ENCODE data around the gene C1QL2.

The C1QL2 gene

GRCh38 chr2:119144806-119145205 is 13.7 kb downstream of the C1QL2 start:
- no peak overlapping the region for H3K4me3 ChIP-seq (ENCODE audit: low read depth, low read length)

GRCh38 chr2:119142824-119143223 is 15.7 kb downstream of the C1QL2 start:
- no peak overlapping the region for H3K4me3 ChIP-seq (ENCODE audit: low read depth, low read length)

GRCh38 chr2:119137502-119137901 is 21.0 kb downstream of the C1QL2 start:
- no peak overlapping the region for H3K4me3 ChIP-seq (ENCODE audit: low read depth, low read length)

DNA sequence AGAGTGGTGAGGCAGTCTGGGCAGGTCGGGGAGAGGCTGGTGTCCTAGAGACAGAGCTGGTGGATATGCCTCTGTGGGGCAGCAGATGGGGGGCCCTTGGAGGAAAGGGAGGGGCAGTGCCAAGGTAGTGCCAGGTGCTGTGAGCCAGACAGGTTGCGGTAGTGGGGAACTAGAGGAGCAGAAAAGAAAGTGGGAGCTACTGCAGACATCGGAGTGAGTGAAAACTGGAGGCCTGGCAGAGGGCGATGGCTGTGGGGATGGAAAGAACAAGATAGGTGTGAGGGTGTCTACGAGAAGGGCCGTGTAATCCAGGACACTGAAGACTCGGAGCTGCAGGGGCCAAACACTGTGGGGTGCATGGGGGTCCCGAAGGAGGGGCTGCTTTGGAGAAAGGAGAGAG is 21.7 kb downstream of the C1QL2 start:
- no peak overlapping the region for H3K4me3 ChIP-seq (ENCODE audit: low read depth, low read length)

DNA sequence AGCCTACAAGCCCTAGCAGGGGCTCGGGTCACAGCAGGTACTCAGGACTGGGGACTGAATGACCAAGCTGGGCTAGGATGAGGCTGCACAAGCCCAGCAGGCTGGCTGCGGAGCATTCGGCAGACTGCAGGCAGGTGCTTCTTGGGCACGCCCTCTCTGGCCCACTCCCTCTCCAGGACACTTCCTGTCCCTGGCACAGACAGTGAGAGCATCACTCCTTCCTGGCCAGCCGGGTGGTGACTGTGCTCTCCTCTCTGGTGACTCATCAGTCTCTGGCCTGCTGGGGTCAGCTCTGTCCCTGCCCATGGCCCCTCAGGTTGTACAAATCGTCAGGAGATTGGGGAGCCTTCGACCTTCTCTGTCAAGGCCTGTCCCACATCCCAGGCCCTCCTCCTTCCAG is 22.5 kb downstream of the C1QL2 start:
- no peak overlapping the region for H3K4me3 ChIP-seq (ENCODE audit: low read depth, low read length)

DNA sequence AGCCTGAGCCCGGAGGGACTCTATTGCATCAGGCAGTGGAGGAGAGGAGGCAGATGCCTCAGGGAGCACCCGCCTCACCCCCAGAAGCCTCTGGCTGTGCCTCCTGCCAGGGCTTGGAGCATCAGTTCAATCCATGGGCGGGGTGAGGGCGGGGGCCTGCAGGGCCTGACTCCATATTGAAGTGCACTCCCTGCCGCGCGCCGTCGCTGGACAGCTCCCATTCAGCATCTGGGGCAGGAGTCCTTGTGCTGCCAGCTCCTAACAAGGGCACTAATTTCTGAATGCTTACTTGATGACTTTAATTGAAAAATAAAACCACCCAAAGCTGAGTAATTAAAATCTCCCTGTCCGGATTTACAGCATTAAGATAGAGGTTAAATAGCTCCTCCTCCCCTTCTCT is 23.8 kb downstream of the C1QL2 start:
- no peak overlapping the region for H3K4me3 ChIP-seq (ENCODE audit: low read depth, low read length)

GRCh38 chr2:119126650-119127049 is 31.9 kb downstream of the C1QL2 start:
- H3K4me3 ChIP-seq (ENCODE audit: low read depth, low read length), result no peak overlapping the region

DNA sequence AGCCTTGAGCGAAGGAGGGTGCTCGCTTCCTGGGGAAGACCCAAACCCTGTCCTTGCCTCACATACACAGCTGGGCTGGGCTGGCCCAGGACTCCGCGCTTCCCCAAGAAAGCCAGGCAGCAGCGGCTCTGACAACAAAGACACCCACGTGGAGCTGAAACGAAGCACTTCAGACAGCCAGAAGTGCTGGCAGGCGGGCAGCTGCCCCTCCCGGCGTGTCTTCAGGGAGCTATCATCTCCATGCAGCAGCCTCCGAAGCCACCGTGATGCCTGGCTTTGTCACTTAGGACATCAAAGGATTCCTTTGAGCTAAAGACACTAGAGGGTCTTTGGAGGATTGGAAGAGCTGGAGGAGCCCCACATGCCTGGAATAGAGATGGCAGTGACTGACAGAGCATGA is 35.2 kb downstream of the C1QL2 start:
- H3K4me3 ChIP-seq (ENCODE audit: low read depth, low read length), result no peak overlapping the region

GRCh38 chr2:119122663-119123062 is 35.9 kb downstream of the C1QL2 start:
- H3K4me3 ChIP-seq (ENCODE audit: low read depth, low read length), result no peak overlapping the region

GRCh38 chr2:119119999-119120756 is 38.4 kb downstream of the C1QL2 start:
- no peak overlapping the region for H3K4me3 ChIP-seq (ENCODE audit: low read depth, low read length)

- H3K4me3 ChIP-seq (ENCODE audit: low read depth, low read length), result no peak overlapping the region
Measured at GRCh38 chr2:119119076-119119785, 39.3 kb downstream of the C1QL2 start.

GRCh38 chr2:119117891-119118882 is 40.4 kb downstream of the C1QL2 start:
- no peak overlapping the region for H3K4me3 ChIP-seq (ENCODE audit: low read depth, low read length)

- H3K4me3 ChIP-seq (ENCODE audit: low read depth, low read length), result no peak overlapping the region
Measured at GRCh38 chr2:119117408-119117807, 41.1 kb downstream of the C1QL2 start.

GRCh38 chr2:119116411-119117295 is 41.9 kb downstream of the C1QL2 start:
- H3K4me3 ChIP-seq (ENCODE audit: low read depth, low read length), result no peak overlapping the region

- no peak overlapping the region for H3K4me3 ChIP-seq (ENCODE audit: low read depth, low read length)
Measured at GRCh38 chr2:119114266-119114665, 44.3 kb downstream of the C1QL2 start.

DNA sequence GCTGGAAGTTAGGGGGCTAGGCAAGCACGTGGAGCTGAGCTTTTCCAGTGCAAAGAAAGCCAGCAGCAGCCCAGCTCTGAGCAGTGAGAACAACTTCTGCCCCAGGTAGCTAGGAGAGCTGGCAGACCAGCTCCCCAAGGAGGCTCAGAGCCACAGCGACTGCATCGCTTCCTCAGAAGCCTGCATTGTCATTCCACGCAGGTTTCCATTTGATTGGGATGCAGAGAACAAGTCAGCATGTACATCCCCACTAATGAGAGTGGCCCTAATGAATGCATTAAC is 45.1 kb downstream of the C1QL2 start:
- H3K4me3 ChIP-seq (ENCODE audit: low read depth, low read length), result no peak overlapping the region

GRCh38 chr2:119112770-119113488 is 45.6 kb downstream of the C1QL2 start:
- H3K4me3 ChIP-seq (ENCODE audit: low read depth, low read length), result no peak overlapping the region

DNA sequence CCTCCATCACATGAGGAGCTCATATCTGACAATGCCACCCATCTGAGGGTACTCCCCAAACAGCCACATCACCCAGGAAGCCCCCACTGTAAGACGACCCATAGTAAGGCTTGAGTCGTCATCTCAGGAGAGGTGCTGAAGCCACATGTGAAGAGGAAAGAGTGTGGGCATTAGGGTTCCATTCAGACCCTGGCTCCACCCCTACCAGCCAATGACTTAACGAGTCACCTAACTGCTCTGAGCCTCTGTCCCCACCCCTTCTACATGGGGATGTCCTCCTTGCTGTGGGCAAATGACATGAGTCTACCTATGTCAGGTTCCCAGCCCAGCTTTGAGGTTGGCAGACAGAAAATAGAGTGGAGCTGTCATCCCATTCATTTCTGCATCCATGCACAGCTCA is 46.3 kb downstream of the C1QL2 start:
- H3K4me3 ChIP-seq (ENCODE audit: low read depth, low read length), result no peak overlapping the region

DNA sequence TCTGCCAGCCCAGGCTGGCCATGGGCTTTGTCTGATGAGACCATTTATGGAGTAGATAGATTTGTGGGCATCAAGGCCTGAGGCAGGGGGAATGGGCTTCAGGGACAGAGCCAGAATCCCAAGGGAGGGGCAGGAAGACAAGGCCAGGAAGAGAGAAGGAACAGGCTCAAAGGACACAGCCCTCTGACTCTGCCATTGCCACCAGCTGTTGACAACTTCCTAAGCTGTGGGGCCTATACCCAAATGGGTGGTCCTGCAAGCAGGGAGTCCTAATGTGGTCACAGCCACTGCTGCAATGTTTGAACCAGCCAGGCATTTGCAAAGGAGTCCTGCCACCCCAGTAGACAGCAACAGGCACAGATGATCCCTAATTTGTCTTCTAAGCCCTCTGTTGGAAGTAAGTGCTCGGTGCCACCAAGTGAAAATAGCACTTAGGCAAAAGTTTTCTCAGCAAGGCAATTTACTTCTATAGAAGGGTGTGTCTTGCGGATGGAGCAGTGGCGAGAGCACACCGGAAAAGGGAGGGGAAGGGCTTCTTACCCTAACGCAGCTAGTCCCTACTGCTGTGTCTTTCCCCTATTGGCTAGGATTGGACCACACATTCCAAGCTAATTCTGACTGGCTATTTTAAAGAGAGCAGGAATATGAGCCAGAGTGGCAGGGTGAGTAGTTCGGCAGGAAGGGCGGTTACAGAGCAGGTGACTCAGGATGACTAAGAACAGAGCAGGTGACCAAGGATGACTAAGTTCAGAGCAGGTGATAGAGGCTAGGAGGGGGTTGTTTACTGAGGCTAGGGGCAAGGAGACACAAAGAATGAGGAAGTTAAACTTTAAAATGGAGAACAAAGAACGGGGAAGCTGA is 47.2 kb downstream of the C1QL2 start:
- H3K4me3 ChIP-seq (ENCODE audit: low read depth, low read length), result no peak overlapping the region

Measured in iPS-11a (cell line).